ENCODE results near the gene SIGLEC11. TPM values are rescaled to one million over a fixed set of nuclear protein-coding genes. Genes with fewer than 3 reads are reported as not detected.

Gene SIGLEC11
- polyA plus RNA-seq, 1 of the 3 experiments (the other 2 are of a cell fraction), result not detected

DNA sequence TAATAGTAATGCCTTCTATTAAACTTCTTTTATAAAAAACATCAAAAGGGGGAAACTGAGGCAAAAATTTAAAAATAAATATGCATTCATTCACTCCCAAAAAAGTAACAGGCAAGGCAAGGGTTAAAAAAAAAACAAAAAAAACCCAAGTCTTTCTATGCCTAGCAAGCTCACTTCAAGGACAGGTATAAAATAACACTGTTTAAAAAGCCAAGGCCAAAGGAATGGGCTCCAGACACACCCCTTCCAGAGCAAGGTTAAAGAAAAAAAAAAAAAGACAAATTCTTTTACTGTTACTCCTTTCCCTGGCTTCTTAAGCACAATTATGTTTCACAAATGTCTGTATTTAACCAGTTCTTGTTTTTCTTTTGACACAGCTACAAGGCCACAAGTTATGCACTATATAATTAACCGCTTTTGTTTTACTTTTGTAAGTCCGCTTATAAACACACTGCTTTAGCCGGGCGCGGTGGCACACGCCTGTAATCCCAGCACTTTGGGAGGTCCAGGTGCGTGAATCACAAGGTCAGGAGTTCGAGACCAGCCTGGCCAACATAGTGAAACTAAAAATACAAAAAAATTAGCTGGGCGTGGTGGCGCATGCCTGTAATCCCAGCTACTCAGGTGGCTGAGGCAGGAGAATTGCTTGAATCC, 3.6 kb downstream of the SIGLEC11 start:
- Histone ChIP-seq H3K27ac (ENCODE audit: low read depth in 2 of 2, low read length in 1 of 2) (no peak overlapping the region), H3K27me3 (ENCODE audit: insufficient read depth) (peaks cover 54% of the 10 kb centered on the region), H3K9me2 (no peaks in the 10 kb centered on the region), H3F3A (replicated peaks; ENCODE audit: insufficient read depth) (no peaks in the 10 kb centered on the region), H3K9ac (no peak overlapping the region), H3K9me3 (no peaks in the 10 kb centered on the region), H4K20me1 (ENCODE audit: insufficient read depth) (no peaks in the 10 kb centered on the region), H3K79me2 (ENCODE audit: insufficient read depth) (no peaks in the 10 kb centered on the region), H3K4me2 (no peak overlapping the region), H3K4me1 (ENCODE audit: control insufficient read depth in 1 of 2, insufficient read depth in 2 of 2, low read depth in 1 of 2, low read length in 1 of 2) (no peaks in the 10 kb centered on the region), H3K4me3 (ENCODE audit: low read depth in 2 of 2, low read length in 1 of 2) (no peak overlapping the region), H2AFZ (ENCODE audit: low read depth) (no peak overlapping the region), H3K36me3 (replicated peaks in 1 of 2; ENCODE audit: control insufficient read depth in 1 of 2, insufficient read depth in 2 of 2, low read length in 1 of 2) (no peaks in the 10 kb centered on the region)
- DNase-seq, result no peak
- 45% methylated on average over 10 of the region's 10 CpGs for WGBS (ENCODE audit: low lambda C conversion rate)
- ChIA-PET CTCF (interaction anchor here (1.2 to 1.9 kb wide), 3 partner anchors 11 to 20 kb away, joined by 3 to 8 read pairs (median 3); no protein-coding TSS in a partner anchor), POLR2A (no interaction called here)
- TF ChIP-seq, protein P1, sequence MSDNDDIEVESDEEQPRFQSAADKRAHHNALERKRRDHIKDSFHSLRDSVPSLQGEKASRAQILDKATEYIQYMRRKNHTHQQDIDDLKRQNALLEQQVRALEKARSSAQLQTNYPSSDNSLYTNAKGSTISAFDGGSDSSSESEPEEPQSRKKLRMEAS (IDR thresholded peaks at IDR 0.05; ENCODE audit: low read depth), result no peak
- no peak for TF ChIP-seq FOXJ3 (CRISPR knock-in tag; IDR thresholded peaks at IDR 0.05)
- TF ChIP-seq TAF1 (IDR thresholded peaks at IDR 0.05; ENCODE audit: borderline replicate concordance, low read depth, low read length), result no peak
- TF ChIP-seq FOSL2 (IDR thresholded peaks at IDR 0.05; ENCODE audit: borderline replicate concordance, low read depth), result no peak
- no peak for TF ChIP-seq TEAD4 (IDR thresholded peaks at IDR 0.05; ENCODE audit: borderline replicate concordance, insufficient read depth)
- TF ChIP-seq, protein P2, sequence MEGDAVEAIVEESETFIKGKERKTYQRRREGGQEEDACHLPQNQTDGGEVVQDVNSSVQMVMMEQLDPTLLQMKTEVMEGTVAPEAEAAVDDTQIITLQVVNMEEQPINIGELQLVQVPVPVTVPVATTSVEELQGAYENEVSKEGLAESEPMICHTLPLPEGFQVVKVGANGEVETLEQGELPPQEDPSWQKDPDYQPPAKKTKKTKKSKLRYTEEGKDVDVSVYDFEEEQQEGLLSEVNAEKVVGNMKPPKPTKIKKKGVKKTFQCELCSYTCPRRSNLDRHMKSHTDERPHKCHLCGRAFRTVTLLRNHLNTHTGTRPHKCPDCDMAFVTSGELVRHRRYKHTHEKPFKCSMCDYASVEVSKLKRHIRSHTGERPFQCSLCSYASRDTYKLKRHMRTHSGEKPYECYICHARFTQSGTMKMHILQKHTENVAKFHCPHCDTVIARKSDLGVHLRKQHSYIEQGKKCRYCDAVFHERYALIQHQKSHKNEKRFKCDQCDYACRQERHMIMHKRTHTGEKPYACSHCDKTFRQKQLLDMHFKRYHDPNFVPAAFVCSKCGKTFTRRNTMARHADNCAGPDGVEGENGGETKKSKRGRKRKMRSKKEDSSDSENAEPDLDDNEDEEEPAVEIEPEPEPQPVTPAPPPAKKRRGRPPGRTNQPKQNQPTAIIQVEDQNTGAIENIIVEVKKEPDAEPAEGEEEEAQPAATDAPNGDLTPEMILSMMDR (IDR thresholded peaks at IDR 0.05), result no peak
- TF ChIP-seq, protein P3, sequence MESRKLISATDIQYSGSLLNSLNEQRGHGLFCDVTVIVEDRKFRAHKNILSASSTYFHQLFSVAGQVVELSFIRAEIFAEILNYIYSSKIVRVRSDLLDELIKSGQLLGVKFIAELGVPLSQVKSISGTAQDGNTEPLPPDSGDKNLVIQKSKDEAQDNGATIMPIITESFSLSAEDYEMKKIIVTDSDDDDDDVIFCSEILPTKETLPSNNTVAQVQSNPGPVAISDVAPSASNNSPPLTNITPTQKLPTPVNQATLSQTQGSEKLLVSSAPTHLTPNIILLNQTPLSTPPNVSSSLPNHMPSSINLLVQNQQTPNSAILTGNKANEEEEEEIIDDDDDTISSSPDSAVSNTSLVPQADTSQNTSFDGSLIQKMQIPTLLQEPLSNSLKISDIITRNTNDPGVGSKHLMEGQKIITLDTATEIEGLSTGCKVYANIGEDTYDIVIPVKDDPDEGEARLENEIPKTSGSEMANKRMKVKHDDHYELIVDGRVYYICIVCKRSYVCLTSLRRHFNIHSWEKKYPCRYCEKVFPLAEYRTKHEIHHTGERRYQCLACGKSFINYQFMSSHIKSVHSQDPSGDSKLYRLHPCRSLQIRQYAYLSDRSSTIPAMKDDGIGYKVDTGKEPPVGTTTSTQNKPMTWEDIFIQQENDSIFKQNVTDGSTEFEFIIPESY (IDR thresholded peaks at IDR 0.05; ENCODE audit: borderline replicate concordance, low read depth), result no peak
- TF ChIP-seq TCF12 (IDR thresholded peaks at IDR 0.05), result no peak
- TF ChIP-seq, protein P4, sequence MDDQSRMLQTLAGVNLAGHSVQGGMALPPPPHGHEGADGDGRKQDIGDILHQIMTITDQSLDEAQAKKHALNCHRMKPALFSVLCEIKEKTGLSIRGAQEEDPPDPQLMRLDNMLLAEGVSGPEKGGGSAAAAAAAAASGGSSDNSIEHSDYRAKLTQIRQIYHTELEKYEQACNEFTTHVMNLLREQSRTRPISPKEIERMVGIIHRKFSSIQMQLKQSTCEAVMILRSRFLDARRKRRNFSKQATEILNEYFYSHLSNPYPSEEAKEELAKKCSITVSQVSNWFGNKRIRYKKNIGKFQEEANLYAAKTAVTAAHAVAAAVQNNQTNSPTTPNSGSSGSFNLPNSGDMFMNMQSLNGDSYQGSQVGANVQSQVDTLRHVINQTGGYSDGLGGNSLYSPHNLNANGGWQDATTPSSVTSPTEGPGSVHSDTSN (IDR thresholded peaks at IDR 0.05), result no peak
- TF ChIP-seq, protein P5, sequence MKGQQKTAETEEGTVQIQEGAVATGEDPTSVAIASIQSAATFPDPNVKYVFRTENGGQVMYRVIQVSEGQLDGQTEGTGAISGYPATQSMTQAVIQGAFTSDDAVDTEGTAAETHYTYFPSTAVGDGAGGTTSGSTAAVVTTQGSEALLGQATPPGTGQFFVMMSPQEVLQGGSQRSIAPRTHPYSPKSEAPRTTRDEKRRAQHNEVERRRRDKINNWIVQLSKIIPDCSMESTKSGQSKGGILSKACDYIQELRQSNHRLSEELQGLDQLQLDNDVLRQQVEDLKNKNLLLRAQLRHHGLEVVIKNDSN (IDR thresholded peaks at IDR 0.05; ENCODE audit: borderline replicate concordance, low read depth), result no peak
- TF ChIP-seq FOXM1 (IDR thresholded peaks at IDR 0.05; ENCODE audit: low read depth), result no peak
- no peak for TF ChIP-seq EZH2phosphoT487 (IDR thresholded peaks at IDR 0.05; ENCODE audit: borderline replicate concordance, low read depth)
- no peak for TF ChIP-seq NFIC (IDR thresholded peaks at IDR 0.05; ENCODE audit: borderline replicate concordance)
- no peak for TF ChIP-seq RAD21 (IDR thresholded peaks at IDR 0.05; ENCODE audit: low read length)
- no peak for TF ChIP-seq YY1 (IDR thresholded peaks at IDR 0.05; ENCODE audit: low read depth)
- TF ChIP-seq, protein P6, sequence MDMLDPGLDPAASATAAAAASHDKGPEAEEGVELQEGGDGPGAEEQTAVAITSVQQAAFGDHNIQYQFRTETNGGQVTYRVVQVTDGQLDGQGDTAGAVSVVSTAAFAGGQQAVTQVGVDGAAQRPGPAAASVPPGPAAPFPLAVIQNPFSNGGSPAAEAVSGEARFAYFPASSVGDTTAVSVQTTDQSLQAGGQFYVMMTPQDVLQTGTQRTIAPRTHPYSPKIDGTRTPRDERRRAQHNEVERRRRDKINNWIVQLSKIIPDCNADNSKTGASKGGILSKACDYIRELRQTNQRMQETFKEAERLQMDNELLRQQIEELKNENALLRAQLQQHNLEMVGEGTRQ (IDR thresholded peaks at IDR 0.05; ENCODE audit: borderline replicate concordance, low read depth, low read length), result no peak

Data from SK-N-SH (cell line).